GM12878 (cell line): ENCODE data around the gene WTAP.

Experiments used
- CHD4 ChIP-seq: fragments of 200-600 bp; sonication (generic); IDR thresholded peaks from 2 replicates; pipeline ENCODE4 v1.6.1; 2016; ENCODE audit warnings: mild to moderate bottlenecking
- CTCF ChIP-seq, 3 experiments: IDR thresholded peaks in 2 of 3; conservative IDR thresholded peaks in 1 of 3; 2 replicates each; pipeline ENCODE4 v1.5.1; 2011; ENCODE audit warnings: low read depth in 3 of 3, low read length in 3 of 3, mild to moderate bottlenecking in 3 of 3, control low read depth in 2 of 3, moderate library complexity in 2 of 3, inconsistent platforms in 1 of 3, mixed read lengths in 1 of 3; ENCODE audit not compliant: control insufficient read depth in 2 of 3, insufficient read depth in 1 of 3; ENCODE audit errors: extremely low read depth in 1 of 3
- POLR2A ChIP-seq: IDR thresholded peaks from 2 replicates; pipeline ENCODE4 v1.6.1; 2011; ENCODE audit warnings: low read depth, mild to moderate bottlenecking, low read length
- RFX5 ChIP-seq: IDR thresholded peaks from 2 replicates; pipeline ENCODE4 v1.6.1; 2011; ENCODE audit warnings: low read depth, low read length, improper control_type of control experiment

GRCh38 chr6:159769470-159769869, 42.2 kb downstream of the WTAP start:
- no peak for TF ChIP-seq POLR2A
- no peak for TF ChIP-seq CHD4
- TF ChIP-seq CTCF (IDR thresholded peaks at IDR 0.05 in 2 of 3, conservative IDR thresholded peaks at IDR 0.05 in 1 of 3; ENCODE audit: control insufficient read depth in 2 of 3, extremely low read depth in 1 of 3, insufficient read depth in 1 of 3, low read depth in 3 of 3, low read length in 3 of 3): no peak
- TF ChIP-seq RFX5: no peak
